Osteocyte (in vitro differentiated cells): ENCODE results near the gene TNKS1BP1. TPM values are rescaled to one million over a fixed set of nuclear protein-coding genes. Genes with fewer than 3 reads are reported as not detected.
"Not testable (repeated sequence)": the region's sequence is repeated elsewhere in the genome, so short reads cannot be mapped to it uniquely, and the experiment has no call there.

Source experiments
- DNase-seq: peaks from one replicate; pipeline ENCODE4 v3.0.0; 2021; ENCODE audit warnings: mixed read lengths; ENCODE audit not compliant: unreplicated experiment; ENCODE audit errors: extremely low spot score
- H3K27ac Mint-ChIP-seq: one replicate; pipeline ENCODE4 v1.8.0; 2021; ENCODE audit warnings: mild to moderate bottlenecking, mixed read lengths; ENCODE audit not compliant: unreplicated experiment
- H3K27me3 Mint-ChIP-seq: one replicate; pipeline ENCODE4 v1.8.0; 2021; ENCODE audit warnings: mixed read lengths; ENCODE audit not compliant: unreplicated experiment
- H3K36me3 Mint-ChIP-seq: one replicate; pipeline ENCODE4 v1.8.0; 2021; ENCODE audit warnings: mixed read lengths; ENCODE audit not compliant: unreplicated experiment
- H3K4me1 Mint-ChIP-seq: one replicate; pipeline ENCODE4 v1.8.0; 2021; ENCODE audit warnings: mixed read lengths; ENCODE audit not compliant: unreplicated experiment
- H3K4me3 Mint-ChIP-seq: one replicate; pipeline ENCODE4 v1.8.0; 2021; ENCODE audit warnings: mild to moderate bottlenecking, moderate library complexity, mixed read lengths; ENCODE audit not compliant: unreplicated experiment
- H3K9me3 Mint-ChIP-seq: one replicate; pipeline ENCODE4 v1.8.0; 2021; ENCODE audit warnings: mixed read lengths; ENCODE audit not compliant: unreplicated experiment
- CTCF ChIP-seq: fragments of 200-600 bp; sonication (generic); IDR thresholded peaks from 2 replicates; pipeline ENCODE4 v1.5.0; 2021; ENCODE audit warnings: antibody characterized with exemption, mild to moderate bottlenecking, moderate library complexity
- total RNA-seq: library from RNA; stranded (reverse); gene quantifications from 2 replicates; pipeline ENCODE4 v1.2.1, GENCODE V29; 2021

TNKS1BP1 gene
- total RNA-seq, 1 donor from 2014 or later = 152 TPM

GRCh38 chr11:57338142-57338541 lies 13.4 kb upstream of the TNKS1BP1 start, which contains the start of gene P2RX3:
Gene P2RX3, plus strand, starts transcription at chr11:57338352. Its CDS starts 199 bp downstream, at chr11:57338551.
- TF ChIP-seq CTCF = no peak
- Mint-ChIP-seq H3K4me1 (peaks cover 24% of the 10 kb centered on the region), H3K27me3 (peaks cover 16% of the 10 kb centered on the region), H3K9me3 (no peaks in the 10 kb centered on the region), H3K4me3 (no peak within 1 kb of the TSS), H3K27ac (no peak within 1 kb of the TSS), H3K36me3 (no peaks in the 10 kb centered on the region)
- no peak for DNase-seq

- Mint-ChIP-seq H3K4me1 (peaks cover 24% of the 10 kb centered on the region), H3K27ac (peak overlapping the region; percentile 99)
- not testable (repeated sequence) for H3K4me3 Mint-ChIP-seq
Observed at GRCh38 chr11:57336856-57337255, 12.1 kb upstream of the TNKS1BP1 start.

GRCh38 chr11:57336111-57336666 lies 11.4 kb upstream of the TNKS1BP1 start:
- peaks cover 24% of the 10 kb centered on the region for H3K4me1 Mint-ChIP-seq
- peaks cover 14% of the 10 kb centered on the region for H3K36me3 Mint-ChIP-seq
- no peak for DNase-seq
- peaks cover 16% of the 10 kb centered on the region for H3K27me3 Mint-ChIP-seq
- peak overlapping the region; percentile 92 for H3K4me3 Mint-ChIP-seq
- TF ChIP-seq CTCF = no peak
- H3K9me3 Mint-ChIP-seq = no peaks in the 10 kb centered on the region
- H3K27ac Mint-ChIP-seq = peak overlapping the region; percentile 99

More at GRCh38 chr11:57336856-57337255, 12.1 kb upstream of the TNKS1BP1 start:
- not testable (repeated sequence) for H3K9me3 Mint-ChIP-seq, H3K36me3 Mint-ChIP-seq, DNase-seq
- H3K27me3 Mint-ChIP-seq = peaks cover 16% of the 10 kb centered on the region

- Mint-ChIP-seq H3K27ac (peak within 1 kb of the TSS; percentile 99), H3K9me3 (no peaks in the 10 kb centered on the region), H3K36me3 (peaks cover 20% of the 10 kb centered on the region), H3K4me1 (peaks cover 24% of the 10 kb centered on the region), H3K27me3 (peaks cover 14% of the 10 kb centered on the region), H3K4me3 (peak within 1 kb of the TSS; percentile 92)
- DNase-seq = peak; percentile 94
- TF ChIP-seq CTCF = no peak
Observed at GRCh38 chr11:57335343-57336110, 10.8 kb upstream of the TNKS1BP1 start, which contains the start of gene SSRP1. Gene SSRP1, minus strand, starts transcription at chr11:57335892. Its CDS starts 771 bp downstream, at chr11:57335121.

- Mint-ChIP-seq H3K27me3 (peaks cover 8% of the 10 kb centered on the region), H3K36me3 (peaks cover 26% of the 10 kb centered on the region), H3K4me1 (peaks cover 24% of the 10 kb centered on the region), H3K27ac (peak overlapping the region; percentile 99), H3K4me3 (peak overlapping the region; percentile 92), H3K9me3 (no peaks in the 10 kb centered on the region)
- TF ChIP-seq CTCF = no peak
- DNase-seq = no peak
Observed at GRCh38 chr11:57335023-57335342, 10.2 kb upstream of the TNKS1BP1 start.
